HG02623 (cell line): ENCODE data around the gene AKIRIN2.
A peak's percentile ranks its signal among the peaks of the same experiment; 100 is the strongest.
"Not testable (repeated sequence)": the region's sequence is repeated elsewhere in the genome, so short reads cannot be mapped to it uniquely, and the experiment has no call there.

Source experiments
- ATAC-seq: cut with Tn5 transposase; IDR thresholded peaks from one replicate; pipeline ENCODE4 v1.9.1; 2021; ENCODE audit warnings: moderate library complexity; ENCODE audit not compliant: unreplicated experiment

Gene AKIRIN2

GRCh38 chr6:87718662-87719433 lies 16.8 kb upstream of the AKIRIN2 start:
- no peak for ATAC-seq

- no peak for ATAC-seq
These were observed 15.0 kb upstream of the AKIRIN2 start for GRCh38 chr6:87716928-87717614.

- no peak for ATAC-seq
These were observed 12.2 kb upstream of the AKIRIN2 start for GRCh38 chr6:87714093-87714842.

- ATAC-seq: not testable (repeated sequence)
These were observed 10.7 kb upstream of the AKIRIN2 start for GRCh38 chr6:87712713-87713112.

GRCh38 chr6:87710090-87710489 lies 8.1 kb upstream of the AKIRIN2 start:
- ATAC-seq: no peak

- ATAC-seq: not testable (repeated sequence)
These were observed 6.8 kb upstream of the AKIRIN2 start for GRCh38 chr6:87708581-87709427.

- no peak for ATAC-seq
These were observed 4.3 kb upstream of the AKIRIN2 start for GRCh38 chr6:87706187-87706966.

- ATAC-seq: peak; percentile 39
These were observed 3.1 kb upstream of the AKIRIN2 start for GRCh38 chr6:87705070-87705691.

- not testable (repeated sequence) for ATAC-seq
These were observed 1.0 kb upstream of the AKIRIN2 start for GRCh38 chr6:87703039-87703438.

GRCh38 chr6:87702589-87702945 lies 534 bp upstream of the AKIRIN2 start:
- no peak for ATAC-seq

GRCh38 chr6:87701344-87701675 lies 723 bp downstream of the AKIRIN2 start:
- no peak for ATAC-seq

GRCh38 chr6:87700397-87701343 lies 1.4 kb downstream of the AKIRIN2 start:
- ATAC-seq: no peak

GRCh38 chr6:87699576-87699975 lies 2.5 kb downstream of the AKIRIN2 start:
- ATAC-seq: no peak

GRCh38 chr6:87698547-87699006 lies 3.5 kb downstream of the AKIRIN2 start:
- ATAC-seq: no peak

- ATAC-seq: no peak
These were observed 4.2 kb downstream of the AKIRIN2 start for GRCh38 chr6:87697581-87698546.

GRCh38 chr6:87696817-87697216 lies 5.2 kb downstream of the AKIRIN2 start:
- not testable (repeated sequence) for ATAC-seq

GRCh38 chr6:87692086-87692485 lies 9.9 kb downstream of the AKIRIN2 start:
- ATAC-seq: no peak
